ENCODE results near the gene FAM222A. TPM values are rescaled to one million over a fixed set of nuclear protein-coding genes. Genes with fewer than 3 reads are reported as not detected.

FAM222A gene
- total and polyA plus RNA-seq, 2 of the 4 experiments (the other 2 are of a cell fraction) = under 0.01 to 0.32 TPM

DNA sequence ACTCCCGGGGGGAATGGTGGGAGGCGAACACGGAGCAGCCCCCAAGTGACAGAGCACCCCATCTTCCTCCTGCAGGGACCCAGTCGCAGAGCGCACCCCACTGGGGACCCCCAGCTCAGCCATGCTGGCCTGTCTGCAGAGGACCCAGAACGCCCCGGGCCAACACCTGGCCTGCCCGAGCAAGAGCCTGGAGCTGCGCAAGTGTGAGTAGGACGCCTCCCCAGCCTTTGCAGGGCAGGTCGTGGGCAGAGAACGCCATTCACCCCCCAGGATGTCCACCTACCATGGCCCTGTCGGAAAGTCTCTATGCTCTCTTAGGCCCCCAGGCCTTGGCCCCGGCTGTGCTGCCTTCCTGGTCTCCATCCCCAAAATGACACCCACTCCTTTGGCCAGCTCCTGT is 30.4 kb downstream of the FAM222A start:
- no peak overlapping the region for H3K23ac ChIP-seq (ENCODE audit: low read depth, low read length)
- no peak overlapping the region for H3K4me2 ChIP-seq (ENCODE audit: low read depth, low read length)
- H2AK5ac ChIP-seq (ENCODE audit: low read depth, low read length) = no peak overlapping the region
- H3K4me3 ChIP-seq (ENCODE audit: insufficient read depth, low read depth, low read length) = no peak overlapping the region
- no peak overlapping the region for H2AFZ ChIP-seq (replicated peaks; ENCODE audit: low read length, poor library complexity)
- ChIA-PET POLR2A (ENCODE audit: unreplicated experiment) (no interaction called here), CTCF (interaction anchor here (1.3 kb wide), 1 partner anchor 31 kb away, joined by 3 read pairs; no protein-coding TSS in a partner anchor)
- no peak overlapping the region for H4K8ac ChIP-seq (ENCODE audit: low read depth in 2 of 2, low read length in 2 of 2)
- no peaks in the 10 kb centered on the region for H3K79me1 ChIP-seq (ENCODE audit: low read depth in 1 of 2, low read length in 2 of 2)
- H3K36me3 ChIP-seq (ENCODE audit: control insufficient read depth, insufficient read depth, low read length) = no peaks in the 10 kb centered on the region
- H4K20me1 ChIP-seq (ENCODE audit: insufficient read depth, low read length) = no peaks in the 10 kb centered on the region
- H3K9me1 ChIP-seq (ENCODE audit: insufficient read depth, low read length) = peaks cover 7% of the 10 kb centered on the region
- no peak overlapping the region; the same call in 1 of the 2 replicates for H3K18ac ChIP-seq (ENCODE audit: low read depth, low read length)
- H3K9me3 ChIP-seq (ENCODE audit: control insufficient read depth, insufficient read depth, low read length) = no peaks in the 10 kb centered on the region
- no peak overlapping the region for H3K56ac ChIP-seq (ENCODE audit: extremely low read depth, insufficient read depth, low read length)
- no peak overlapping the region for H4K5ac ChIP-seq (ENCODE audit: low read depth, low read length)
- no peak overlapping the region for H3K14ac ChIP-seq (replicated peaks; ENCODE audit: low read depth, low read length)
- intact Hi-C loops (cut with micrococcal nuclease) (no loop called here), dilution Hi-C loops (cut with HindIII; ENCODE audit: low sequenced_read_pairs, unreplicated experiment) (no loop called here), in situ Hi-C loops (cut with MboI; ENCODE audit: low sequenced_read_pairs) (no loop called here)
- no peak for TF ChIP-seq RFX5 (IDR thresholded peaks at IDR 0.05; ENCODE audit: low read depth, low read length)
- TF ChIP-seq MXI1 (IDR thresholded peaks at IDR 0.05; ENCODE audit: borderline replicate concordance, low read depth, low read length) = no peak
- no peak for TF ChIP-seq CTCF (conservative IDR thresholded peaks at IDR 0.05; ENCODE audit: low read depth, low read length)
- no peak for TF ChIP-seq SMC3 (IDR thresholded peaks at IDR 0.05; ENCODE audit: low read depth, low read length)
- BruUV-seq (replicated peaks) = no TSS peak
- H4K91ac ChIP-seq (ENCODE audit: insufficient read depth, low read depth, low read length) = no peak overlapping the region
- peaks cover 5% of the 10 kb centered on the region; the same call in 1 of the 2 replicates for H3K4me1 ChIP-seq (ENCODE audit: control insufficient read depth, insufficient read depth, low read length)
- no peak overlapping the region for H2BK20ac ChIP-seq (ENCODE audit: low read depth, low read length)
- no peak overlapping the region for H2BK15ac ChIP-seq (ENCODE audit: low read depth, low read length)
- H3K9ac ChIP-seq (ENCODE audit: low read depth, low read length) = no peak overlapping the region
- no peak overlapping the region for H2BK5ac ChIP-seq (ENCODE audit: low read depth, low read length, poor library complexity, severe bottlenecking)
- H2AK9ac ChIP-seq (replicated peaks; ENCODE audit: low read depth, low read length, poor library complexity) = no peak overlapping the region
- H3K4ac ChIP-seq (ENCODE audit: low read depth, low read length) = no peak overlapping the region
- WGBS, 2 experiments (ENCODE audit: extremely low coverage in 2 of 2, insufficient read length in 1 of 2) = 87% methylated on average over 11 of the region's 14 CpGs; no CpG with 5 or more reads in 1 of the 2 experiments
- ATAC-seq (ENCODE audit: low read depth) = no peak
- no peak overlapping the region for H2BK120ac ChIP-seq (ENCODE audit: low read depth, low read length)
- H3K27ac ChIP-seq (ENCODE audit: insufficient read depth, low read length) = no peak overlapping the region
- no peak for DNase-seq
- H3K27me3 ChIP-seq (ENCODE audit: control insufficient read depth, insufficient read depth, low read length) = peaks cover 5% of the 10 kb centered on the region
